ENCODE data around the gene STARD5. TPM values are rescaled to one million over a fixed set of nuclear protein-coding genes. Genes with fewer than 3 reads are reported as not detected.

STARD5 gene
- total RNA-seq, 1 donor from 2014 or later, result 3.0 TPM

DNA sequence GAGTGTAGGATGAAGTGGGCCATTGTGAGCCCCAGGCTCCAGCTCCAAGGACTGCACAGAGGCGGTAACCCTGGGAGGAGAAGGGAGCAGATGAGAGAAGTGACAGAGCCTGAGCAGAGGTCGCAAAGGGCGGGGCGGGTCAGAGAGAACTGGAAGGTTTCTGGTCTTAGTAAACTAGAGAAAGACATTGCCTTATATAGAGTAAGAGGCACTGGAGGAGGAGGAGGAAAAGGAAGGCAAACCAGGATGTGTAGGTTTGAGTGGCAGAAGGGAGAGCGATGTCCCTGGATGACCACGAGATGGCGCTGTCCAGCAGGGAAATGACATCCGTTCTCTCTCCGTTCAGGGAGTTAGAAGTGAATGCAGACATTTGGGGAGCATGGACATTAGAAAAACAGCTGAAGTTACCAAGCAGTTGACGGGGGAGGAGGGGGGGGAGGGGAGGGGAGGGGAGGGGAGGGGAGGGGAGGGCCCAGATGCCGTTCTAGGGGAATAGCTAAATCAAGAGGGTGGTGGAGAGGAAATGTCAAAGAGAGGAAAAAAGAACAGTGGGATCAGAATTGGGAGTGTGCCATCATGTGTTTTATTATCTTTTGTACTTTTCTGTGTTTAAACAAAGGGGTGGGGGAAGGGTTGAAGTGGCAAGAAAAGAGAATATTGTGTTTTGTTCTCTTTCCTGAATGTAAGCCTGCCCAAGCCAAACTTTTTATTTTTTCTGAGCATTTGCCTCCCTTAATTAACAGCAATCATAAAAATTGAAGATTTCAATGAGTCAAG, 48.8 kb downstream of the STARD5 start:
- DNase-seq (ENCODE audit: low read depth), result peak; percentile 57

DNA sequence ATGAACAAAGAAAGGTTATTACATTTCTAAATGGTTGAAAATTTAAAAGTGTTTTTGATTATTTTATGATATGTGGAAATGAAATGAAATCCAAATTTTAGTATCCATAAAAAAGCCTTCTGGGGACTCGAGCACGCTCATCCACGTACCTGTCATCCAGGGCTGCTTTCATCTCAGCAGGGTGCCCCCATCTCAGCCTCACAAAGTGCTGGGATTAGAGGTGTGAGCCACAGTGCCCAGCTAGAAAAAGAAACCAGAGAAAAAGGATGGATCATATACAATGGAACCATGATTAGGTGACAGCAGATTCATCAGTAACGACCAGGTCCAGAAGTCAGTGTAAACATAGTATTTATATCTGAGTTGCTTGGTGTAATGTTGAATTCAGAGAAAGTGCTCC, 49.7 kb downstream of the STARD5 start:
- DNase-seq (ENCODE audit: low read depth), result no peak

GRCh38 chr15:81273855-81274254, 50.1 kb downstream of the STARD5 start:
- no peak for DNase-seq (ENCODE audit: low read depth)

- no peak for DNase-seq (ENCODE audit: low read depth)
These were observed 50.7 kb downstream of the STARD5 start for GRCh38 chr15:81273200-81273599.

DNA sequence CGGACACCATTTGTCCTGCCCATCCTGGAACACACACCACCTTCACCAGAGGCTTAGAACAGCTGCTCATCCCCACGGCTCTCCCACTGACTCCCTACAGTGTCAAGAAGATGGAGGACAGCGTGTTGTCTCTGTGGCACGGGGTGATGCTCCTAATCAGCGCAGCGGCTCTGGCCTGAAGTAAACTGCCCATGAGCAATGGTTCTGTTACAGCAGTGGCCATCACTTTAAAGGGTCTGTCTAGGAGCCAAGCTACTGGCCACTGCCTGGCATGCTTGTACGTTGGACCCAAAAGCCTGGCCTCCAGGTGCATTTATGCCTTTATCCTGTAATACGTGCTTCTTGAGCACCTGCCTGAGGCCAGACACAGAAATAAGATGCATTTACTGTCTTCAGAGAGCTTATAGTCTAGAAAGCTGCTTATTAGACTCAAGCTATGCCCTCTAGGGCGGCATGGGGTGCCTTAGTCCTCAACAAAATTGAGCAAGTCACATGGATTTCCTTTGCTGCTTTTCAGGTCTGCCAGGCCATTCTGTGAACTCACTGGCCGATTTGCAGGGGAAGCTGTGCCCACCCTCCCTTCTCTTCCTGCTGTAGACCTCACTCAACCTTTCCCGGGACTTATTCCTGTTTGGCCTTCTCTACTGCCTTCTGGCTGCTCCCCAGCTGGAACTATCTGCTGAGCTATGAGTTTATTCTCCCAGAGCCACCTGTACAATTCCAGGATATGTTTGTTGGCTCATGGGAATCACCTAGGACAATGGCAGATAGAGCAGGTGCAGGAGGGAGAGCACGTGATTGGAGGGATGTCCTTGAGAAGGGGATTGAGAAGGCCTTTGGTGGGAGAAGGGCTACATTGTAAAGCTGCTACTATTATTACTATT, 51.9 kb downstream of the STARD5 start:
- DNase-seq (ENCODE audit: low read depth), result no peak

DNA sequence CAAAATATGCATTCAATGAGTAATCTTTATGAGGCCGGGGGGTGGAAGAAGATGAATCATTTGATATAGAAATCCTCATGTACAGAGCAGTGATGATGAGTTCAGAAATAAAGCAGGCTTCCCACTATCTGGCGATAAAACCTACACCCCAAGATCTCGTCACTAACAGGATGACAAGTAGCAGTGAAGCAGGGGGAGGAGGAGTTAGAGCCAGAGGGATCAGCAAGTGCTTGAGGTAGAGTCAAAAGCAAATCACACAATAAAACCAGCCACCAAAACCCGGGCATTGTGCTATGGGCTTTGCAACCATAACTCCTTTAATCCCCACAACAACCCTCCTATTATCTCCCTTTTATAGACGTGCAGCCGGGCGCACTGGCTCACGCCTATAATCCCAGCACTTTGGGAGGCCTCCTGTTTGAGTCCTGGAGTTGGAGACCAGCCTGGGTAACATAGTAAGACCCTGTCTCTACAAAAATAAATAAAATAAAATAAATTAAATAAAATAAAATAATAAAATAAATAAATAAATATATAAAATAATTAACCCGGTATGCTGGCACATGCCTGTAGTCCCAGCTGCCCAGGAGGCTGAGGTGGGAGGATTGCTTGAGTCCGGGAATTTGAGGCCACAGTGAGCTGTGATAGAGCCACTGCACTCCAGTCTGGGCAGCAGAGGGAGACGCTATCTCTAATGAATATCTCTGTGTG, 53.0 kb downstream of the STARD5 start:
- no peak for DNase-seq (ENCODE audit: low read depth)

DNA sequence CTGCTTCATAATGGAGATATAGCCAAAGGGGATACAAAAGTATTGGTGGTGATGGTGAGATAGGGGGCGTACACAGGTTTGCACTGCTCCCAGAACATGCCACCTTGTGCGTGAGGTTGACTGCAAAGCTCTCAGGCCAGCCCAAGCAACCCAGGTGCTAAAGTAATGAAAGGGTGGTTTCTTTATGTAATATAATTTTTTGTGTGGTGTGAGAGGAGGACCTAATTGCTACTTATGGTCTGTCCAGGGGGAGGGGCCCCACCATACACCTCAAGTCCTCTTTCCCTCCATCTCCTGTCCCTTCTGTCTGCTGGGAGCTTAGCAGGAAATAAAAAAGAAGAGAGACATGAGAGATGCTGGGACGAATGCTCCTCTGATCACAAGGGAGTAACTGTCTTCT, 53.8 kb downstream of the STARD5 start:
- no peak for DNase-seq (ENCODE audit: low read depth)

DNA sequence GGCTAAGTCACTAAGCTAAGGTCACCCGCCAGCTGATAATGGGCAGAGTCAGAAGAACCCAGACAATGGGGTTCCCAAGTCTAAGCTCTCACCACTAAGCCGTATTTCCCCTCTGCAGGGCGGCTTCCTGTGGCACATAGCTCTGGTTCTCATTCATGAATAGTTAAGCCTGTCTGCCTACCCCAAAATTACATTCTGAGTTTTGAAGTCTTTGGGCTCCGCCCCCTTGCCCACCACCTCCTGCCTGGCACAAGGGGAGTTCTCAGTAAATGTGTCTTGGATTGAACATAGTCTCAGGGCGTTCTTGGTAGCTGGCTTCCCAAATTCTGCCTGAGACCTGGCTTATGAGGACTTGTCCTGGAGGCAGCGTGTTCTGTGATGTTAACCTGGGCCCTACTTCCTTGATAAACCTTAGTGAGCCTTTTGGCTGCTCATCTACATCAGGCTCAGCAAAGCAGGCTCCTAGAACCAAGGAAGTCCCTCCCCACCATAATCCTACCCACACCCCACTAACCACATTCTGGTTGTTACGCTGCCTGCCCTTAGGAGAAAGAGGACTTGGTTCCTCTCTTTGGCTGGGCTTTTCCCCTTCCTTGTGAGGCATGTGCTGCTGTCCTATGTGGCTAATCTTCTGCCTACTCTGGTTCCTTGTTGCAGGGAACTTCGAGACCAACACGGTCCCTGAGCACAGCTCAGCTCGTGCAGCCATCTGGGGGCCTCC, 54.9 kb downstream of the STARD5 start:
- DNase-seq (ENCODE audit: low read depth), result no peak

DNA sequence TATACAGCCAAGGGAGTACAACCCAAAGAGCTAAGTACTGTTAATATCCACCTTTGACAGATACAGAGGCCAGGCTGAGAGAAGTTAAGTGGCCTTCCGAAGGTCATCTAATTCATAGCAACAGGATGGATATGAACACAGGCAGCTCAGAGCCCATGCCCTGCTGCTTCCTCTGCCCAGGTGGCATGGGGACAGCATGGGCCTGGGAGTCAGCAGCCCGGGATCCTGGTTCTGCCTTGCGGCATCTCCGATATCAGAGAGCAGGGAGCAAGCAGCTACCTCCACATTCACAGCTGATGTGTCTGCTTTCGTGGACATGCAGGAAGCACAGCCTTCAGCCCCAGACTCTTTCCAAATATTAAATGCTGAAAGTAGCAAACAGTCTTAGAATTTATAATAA, 55.6 kb downstream of the STARD5 start:
- DNase-seq (ENCODE audit: low read depth), result no peak

DNA sequence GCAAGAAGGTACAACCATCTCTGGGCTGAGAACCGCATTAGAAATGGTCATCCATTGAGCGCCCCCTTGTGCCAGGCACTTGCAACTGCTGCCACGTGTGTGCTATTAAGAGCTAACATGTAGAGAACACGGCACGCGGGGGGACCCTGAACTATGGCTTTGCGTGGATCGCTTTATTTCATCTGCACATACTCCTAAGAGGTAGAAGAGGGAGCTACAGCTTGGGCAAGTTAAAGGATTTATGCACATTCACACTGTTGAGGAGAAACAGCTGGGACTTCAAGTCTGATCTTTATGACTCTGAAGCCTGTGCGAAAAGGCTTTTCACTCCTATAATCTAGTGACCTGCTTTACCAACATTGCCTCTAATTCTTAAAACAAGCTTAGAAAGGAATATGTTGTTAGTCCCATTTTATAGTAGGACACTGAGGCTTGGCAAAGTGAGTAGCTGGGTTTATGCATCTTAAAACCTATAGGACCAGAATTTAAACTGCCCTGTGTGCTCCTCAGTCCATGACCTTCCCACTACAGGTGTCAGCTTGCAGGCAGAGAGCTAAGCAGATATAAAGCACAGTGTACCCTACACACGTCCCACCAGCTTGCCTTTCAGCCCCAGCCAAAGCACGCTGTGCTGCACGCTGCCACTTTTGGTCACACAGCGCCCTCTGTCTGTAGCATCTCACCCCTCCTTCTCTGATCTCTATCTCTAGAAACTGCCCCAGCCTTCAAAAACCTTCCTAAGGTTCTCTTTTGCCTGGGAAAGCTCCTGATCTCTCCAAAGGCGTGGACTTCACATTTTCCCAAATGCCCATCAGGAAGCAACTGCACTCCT, 57.8 kb downstream of the STARD5 start:
- DNase-seq (ENCODE audit: low read depth), result peak; percentile 53

- no peak for DNase-seq (ENCODE audit: low read depth)
These were observed 58.5 kb downstream of the STARD5 start for GRCh38 chr15:81265256-81265943.

DNA sequence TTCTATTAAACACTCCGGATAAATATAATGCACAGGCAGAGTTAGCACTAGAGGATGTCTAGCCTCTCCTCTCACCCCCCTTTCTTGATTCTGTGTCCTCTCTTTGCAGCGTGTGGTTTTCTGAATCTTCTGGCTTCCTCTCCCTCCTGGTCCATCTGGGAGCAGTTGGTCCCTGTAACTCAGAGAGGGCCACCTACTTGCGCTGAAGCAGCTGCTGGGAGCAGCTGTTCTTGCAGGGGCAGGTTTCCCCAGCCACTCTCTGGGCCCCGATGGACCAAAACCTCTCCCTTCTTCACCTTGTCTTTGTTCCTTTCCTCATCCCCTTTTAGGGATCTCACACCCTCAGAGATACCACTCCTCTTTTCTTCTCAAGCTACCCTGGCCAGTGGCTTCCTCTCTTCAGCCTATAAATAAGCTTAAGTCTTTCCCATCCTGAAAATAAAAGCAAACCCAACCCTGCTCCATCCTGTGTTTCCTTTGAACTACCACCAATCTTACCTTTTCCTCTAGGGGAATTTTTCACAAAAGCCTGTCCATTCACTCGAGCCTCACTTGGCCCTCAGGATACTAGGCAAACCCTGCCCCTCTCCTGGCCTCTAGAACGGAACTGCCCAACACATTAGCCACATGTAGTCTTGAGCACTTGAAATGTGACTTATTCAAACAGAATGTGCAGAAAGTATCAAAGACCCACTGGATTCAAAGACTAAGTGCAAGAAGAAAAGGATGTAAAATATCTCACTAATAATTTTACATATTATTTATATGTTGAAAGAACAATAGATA, 59.7 kb downstream of the STARD5 start:
- DNase-seq (ENCODE audit: low read depth), result no peak

GRCh38 chr15:81263477-81263876, 60.5 kb downstream of the STARD5 start:
- DNase-seq (ENCODE audit: low read depth), result peak; percentile 9

GRCh38 chr15:81261172-81261811, 62.6 kb downstream of the STARD5 start:
- DNase-seq (ENCODE audit: low read depth), result no peak

DNA sequence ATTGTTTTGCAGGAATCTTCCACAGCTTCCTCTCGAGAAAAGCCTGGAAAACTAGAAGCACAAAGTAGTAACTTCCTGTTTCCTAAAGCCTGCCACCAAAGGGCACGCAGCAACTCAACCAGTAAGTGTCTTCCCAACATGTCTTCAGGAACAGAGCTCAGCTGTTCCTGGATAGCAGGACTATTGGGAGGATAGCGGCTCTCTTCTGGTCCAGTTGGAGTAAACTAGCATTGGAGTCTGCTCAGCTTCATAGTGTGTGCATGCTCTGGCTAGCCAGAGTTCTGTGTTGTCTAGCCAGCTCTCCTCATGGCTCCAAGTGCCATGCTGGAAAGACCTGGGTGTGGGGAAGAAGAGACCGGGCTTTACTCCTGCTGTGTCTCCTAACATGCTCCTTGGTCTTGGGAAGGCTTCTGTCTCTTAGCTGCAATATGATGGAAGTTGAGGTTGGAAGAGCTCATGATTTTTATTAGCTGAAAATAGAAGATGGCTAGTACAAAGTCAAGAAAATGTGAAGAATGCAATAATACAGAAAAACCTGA, 64.1 kb downstream of the STARD5 start:
- no peak for DNase-seq (ENCODE audit: low read depth)
